Vein endothelial cell (primary cell): ENCODE results near the gene EDAR. TPM values are rescaled to one million over a fixed set of nuclear protein-coding genes. Genes with fewer than 3 reads are reported as not detected.

ENCODE experiments used
- small RNA-seq: library from RNA; depleted of rRNA; stranded (forward); fragments of <200 nt; gene quantifications from one replicate; pipeline ENCODE3, GENCODE V24; 2012
- total RNA-seq: library from RNA; depleted of rRNA; stranded (reverse); fragments of >200 nt; gene quantifications from 2 replicates; pipeline ENCODE4 v1.2.3, GENCODE V29; 2012

The EDAR gene
- not detected in 2 replicates for total RNA-seq

GRCh38 chr2:108988796-108989713, at the start of gene EDAR:
TSS of gene EDAR (minus strand) at chr2:108989220. CDS start at chr2:108931014, 58,206 bp downstream.

Small RNAs within 50 kb of the gene (small RNA-seq; reads per million reads assigned to genes)
- gene AC073415.1: not detected

Other genes starting within 250 kb of the EDAR start
- 7.2 and 9.2 TPM in 2 replicates for gene CCDC138, start 202.4 kb downstream of the EDAR start, total RNA-seq
- 14.3 and 18.3 TPM in 2 replicates for gene SH3RF3, start 140.0 kb upstream of the EDAR start, total RNA-seq